Kidney glomerular epithelial cell (primary cell): ENCODE data around the gene JSRP1.

Experiments
- DNase-seq: peaks from one replicate; lab custom pipeline; 2025; lab: John Stamatoyannopoulos, UW

JSRP1 gene

DNA sequence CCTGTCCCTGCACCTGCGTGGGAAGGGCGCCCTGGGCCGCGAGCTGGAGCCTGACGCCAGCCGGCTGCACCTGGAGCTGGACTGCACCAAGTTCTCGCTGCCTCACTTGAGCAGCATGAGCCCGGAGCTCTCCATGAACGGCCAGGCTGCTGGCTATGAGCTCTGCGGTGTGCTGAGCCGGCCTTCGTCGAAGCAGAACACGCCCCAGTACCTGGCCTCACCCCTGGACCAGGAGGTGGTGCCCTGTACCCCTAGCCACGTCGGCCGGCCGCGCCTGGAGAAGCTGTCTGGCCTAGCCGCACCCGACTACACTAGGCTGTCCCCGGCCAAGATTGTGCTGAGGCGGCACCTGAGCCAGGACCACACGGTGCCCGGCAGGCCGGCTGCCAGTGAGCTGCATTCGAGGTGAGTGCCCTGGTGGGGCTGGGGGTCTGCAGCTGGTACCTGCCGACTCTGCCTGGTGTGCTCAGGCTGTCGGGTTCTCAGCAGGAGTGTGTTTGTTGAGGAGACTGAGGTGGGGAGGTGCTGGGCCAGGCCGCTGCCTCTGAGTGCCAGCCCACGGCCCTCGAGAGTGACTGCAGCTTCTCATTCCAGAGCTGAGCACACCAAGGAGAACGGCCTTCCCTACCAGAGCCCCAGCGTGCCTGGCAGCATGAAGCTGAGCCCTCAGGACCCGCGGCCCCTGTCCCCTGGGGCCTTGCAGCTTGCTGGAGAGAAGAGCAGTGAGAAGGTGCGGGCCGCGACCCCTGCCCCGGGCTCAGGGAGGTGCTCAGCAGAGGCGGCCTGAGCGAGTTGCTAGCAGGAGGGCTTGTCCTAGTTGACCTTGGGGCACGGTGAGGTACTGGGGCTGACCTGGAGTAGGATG lies 39.6 kb downstream of the JSRP1 start:
- no peak for DNase-seq

DNA sequence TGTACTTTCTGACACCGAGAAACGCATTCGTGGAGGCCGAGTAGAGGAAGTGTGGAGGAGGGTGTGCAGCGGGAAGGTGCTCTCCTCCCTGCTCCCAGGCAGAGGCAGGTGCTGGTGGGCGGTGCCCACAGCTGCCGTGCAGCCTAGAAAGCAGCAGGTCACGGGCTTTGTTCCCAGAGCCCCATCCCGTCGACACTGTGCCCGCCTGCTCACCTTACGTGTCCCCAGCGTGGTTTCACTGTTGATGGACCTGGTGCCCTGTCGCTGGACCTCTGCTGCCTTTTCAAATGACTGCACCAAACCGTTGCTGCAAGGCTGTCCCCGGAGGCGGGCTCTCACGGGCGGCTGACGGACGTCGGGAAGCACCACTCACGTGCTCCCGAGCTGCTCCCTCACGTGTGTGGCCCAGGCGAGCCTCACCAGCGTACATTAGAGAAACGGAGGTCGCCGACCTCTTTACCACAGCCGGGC lies 40.9 kb downstream of the JSRP1 start:
- no peak for DNase-seq

DNA sequence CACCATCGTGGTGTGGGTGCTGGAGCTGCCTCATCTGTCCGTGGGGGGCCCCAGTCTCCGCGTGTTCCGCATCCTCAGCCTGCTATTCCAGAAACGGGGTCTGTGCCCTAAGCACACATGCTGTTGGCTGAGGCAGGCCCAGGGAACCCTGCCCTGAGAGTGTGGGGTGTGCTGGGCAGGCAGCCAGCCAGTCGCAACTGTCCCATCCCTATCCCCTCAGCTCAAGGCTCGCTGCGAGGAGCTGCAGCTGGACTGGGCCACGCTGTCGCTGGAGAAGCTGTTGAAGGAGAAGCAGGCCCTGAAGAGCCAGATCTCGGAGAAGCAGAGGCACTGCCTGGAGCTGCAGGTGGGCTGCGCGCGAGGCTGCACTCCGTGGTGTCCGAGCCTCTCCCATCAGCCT lies 42.0 kb downstream of the JSRP1 start:
- no peak for DNase-seq

DNA sequence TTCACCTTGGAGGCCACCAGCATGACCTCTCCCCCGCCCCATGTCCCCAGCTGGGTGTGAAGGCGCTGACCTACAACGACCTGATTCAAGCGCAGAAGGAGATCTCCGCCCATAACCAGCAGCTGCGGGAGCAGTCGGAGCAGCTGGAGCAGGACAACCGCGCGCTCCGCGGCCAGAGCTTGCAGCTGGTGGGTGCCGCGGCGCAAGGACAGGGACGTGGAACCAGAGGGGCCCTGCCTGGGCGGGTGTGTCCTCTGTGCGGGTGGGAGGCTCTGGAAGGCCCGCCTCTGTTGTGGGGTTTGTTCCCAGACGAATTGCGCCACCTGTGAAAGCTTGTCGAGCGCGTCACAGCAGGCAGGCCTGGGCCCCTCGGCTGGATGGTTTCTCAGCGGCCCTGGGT lies 42.4 kb downstream of the JSRP1 start:
- DNase-seq: no peak

DNA sequence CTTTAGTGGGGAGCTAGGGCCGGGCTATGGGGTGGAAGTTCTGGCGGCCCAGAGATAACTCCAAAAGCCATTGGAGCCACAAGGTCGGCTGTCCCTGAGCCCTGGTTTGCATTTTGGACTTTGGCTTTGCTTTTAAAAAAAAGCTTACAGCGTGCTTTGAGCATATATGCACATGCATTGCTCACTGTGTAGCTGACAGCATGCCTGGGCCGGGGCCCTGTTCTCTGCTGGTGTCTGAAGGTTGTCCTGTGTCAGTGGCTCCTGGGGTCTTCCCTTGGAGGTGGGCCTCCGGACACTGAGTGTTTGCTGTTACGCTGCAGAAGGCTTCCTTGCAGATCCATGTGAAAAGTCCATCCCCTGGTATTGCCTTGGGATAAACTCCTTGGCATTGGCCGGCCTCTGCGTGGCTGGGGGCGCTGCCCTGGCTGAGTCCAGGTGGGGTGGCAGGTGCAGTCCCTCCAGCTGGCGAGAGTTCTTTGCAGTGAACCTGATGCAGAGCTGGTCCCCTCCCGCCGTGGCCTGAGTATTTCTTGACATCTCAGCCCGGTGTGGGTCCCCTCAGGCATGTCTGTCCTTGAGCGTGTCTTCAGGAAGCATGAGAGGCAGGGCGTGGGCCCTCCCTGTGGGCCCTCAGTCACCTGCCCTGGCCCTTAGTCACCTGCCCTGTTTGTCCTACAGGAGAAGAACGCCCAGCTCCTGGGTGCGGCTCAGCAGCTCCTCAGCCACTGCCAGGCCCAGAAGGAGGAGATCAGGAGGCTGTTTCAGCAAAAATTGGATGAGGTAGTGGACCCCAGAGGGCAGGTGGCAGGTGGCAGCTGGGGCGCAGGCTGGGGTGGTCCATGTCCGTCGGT lies 43.1 kb downstream of the JSRP1 start:
- DNase-seq: no peak

DNA sequence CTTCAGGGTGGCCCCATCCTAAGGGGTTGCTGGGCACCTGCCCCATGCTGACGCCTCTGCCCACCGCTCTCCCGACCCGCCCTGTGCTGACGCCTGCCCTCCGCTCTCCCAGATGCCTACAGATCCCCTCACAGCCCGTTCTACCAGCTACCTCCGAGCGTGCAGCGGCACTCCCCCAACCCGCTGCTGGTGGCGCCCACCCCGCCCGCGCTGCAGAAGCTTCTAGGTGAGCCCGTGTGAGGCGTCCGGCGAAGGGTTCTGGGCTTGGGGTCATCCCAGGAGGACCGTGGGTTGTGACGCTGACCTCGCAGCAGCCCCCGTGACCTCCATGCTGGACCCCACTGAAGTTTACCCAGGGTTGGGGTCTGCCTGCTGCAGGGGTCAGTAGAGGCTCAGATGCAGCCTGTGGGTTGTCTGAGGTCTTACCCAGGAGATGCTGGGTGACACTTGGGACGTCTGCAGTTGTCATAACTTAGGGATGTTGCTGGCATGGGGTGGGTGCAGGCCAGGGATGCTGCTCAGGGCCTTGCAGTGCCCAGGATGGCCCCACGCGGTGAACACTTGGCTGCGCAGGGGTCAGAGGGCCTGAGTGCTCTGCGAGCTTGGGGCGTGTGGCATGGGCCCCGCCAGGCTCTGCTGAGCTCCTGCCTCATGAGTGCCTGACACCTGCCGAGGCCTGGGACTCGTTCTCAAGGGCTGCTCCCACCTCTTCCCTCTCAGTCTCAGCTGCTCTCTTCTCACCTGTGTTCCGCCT lies 45.1 kb downstream of the JSRP1 start:
- no peak for DNase-seq

DNA sequence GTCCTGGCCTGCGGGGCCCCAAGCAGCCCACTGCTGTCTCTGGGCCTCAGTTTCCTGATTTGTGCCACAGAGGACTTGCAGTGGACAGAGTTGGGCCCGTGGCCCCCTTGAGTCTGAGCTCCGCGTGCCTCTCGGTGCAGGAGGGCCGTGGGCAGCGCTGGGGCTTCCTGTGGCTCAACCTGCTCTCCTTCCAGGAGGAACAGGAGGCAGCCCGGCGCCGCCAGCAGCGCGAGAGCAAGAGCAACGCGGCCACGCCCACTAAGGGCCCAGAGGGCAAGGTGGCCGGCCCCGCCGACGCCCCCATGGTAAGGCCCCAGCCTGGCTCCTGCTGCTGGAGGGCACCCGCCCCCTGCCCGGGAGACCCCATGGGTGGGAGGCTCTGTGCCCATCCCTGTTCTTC lies 46.0 kb downstream of the JSRP1 start:
- DNase-seq: no peak

DNA sequence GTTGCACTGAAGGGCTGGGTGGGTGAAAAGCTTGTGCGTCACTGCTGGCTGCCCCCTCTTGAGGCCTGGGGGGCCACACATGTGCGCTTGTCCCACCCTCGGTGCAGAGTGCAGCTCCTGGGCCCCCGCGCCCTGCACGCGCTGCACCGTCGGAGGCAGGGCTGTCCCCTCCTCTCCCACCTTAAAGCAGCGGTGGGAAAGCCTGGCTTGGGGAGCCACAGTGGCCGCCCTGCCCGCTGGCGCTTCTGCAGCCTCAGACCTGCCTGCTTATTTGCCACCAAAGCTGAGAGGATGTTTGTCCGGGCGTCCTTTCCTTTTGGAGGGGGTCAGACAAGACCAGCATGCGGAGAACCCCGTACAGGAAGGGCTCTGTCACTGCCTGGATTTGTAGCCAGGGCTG lies 46.8 kb downstream of the JSRP1 start:
- no peak for DNase-seq

DNA sequence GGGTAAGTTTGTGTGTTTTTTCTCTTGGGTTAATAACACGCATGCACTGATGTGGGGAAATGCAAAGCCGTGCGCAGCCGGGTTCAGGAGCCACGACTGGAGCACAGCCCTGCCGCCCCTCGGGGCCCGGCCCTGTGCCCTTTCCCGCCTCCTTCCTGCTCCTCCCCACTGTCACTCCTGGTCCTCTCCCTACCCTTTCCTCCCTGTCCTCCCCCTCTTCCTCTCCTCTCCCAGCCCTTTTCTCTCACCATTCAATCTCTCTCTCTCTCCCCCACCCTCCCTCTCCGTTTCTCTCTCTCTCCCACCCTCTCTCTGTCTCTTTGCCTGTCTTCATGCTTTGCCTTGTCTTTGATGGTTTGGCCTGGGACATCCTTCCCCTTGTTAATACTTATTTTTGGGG lies 47.2 kb downstream of the JSRP1 start:
- DNase-seq: no peak

DNA sequence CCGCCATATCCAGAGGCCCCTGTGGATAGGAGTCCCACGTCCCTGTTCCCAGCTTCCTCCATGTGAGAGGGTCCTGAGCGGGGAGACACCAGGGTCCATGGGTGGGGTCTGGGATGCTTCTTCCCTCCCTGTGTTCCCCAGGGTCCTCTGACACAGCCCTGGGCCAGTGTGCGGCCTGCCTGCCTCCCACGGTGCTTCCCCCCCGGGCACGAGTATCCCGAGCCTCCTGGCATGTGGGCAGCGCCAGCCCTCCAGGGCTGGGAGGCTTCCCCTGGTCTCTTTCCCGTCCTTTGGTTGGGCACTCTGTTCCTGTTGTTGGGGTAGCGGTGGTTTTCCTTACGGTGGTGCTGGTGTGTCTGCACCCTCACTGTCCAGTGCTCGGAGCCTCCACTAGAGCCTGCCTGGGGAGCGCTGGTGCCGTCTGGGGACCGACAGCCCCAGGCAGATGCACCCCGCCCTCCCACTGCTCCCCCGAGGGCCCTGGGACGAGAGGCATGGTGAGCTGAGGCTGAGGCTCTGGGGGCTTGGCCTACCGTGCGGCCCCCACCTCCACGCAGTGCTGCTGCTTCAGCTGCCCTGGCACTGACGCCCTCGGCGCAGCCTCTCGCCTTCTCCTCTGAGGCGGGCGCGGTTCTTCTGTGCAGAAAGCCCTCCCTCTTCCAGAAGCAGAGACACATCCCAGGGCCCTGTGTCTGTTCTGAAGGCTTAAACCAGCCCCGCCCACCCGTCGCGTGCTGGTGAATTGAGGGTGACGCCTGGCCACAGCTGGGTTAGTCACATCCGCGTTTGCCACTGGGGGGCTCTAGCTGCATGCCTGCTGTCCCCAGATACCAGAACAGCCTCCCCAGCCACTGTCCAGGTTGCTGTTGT lies 48.0 kb downstream of the JSRP1 start:
- DNase-seq: no peak

DNA sequence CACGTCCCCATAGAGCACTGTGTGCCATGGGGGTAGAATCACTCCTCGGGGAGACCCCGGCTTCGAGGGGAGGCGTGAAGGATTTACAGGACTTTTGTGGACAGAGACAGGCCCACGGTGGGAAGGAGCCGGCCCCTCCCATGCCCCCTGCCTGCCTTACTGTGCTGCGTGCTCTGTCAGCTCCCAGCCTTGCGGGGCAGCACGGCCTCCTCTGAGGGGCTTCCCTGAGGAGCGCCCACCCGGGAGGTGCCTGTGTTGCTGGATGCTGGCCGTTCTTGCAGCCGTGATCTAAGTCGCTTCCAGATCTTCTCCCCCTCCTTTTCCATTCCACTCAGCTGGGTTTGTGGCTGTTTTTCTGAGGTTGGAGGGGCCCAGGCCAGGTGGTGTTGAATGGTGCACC lies 49.2 kb downstream of the JSRP1 start:
- DNase-seq: no peak

DNA sequence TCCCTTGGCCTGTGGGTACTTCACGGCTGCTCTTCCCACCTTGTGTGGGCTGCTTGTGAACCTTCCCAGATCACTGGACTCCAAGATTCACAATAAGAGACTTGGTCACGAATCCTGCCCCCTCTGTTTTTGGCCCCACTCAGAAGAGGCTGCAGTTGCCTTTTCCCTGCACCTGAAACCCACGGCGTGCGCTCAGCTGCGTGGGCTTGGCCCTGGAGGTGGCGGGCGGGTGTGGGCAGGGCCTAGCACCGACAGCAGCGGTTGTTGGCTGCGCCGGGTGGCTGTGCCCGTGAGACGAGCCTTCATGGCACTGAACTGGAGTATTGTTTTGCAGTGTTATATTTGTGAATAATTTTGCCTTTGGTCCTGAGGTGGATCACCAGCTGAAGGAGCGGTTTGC lies 53.9 kb downstream of the JSRP1 start:
- DNase-seq: no peak
